HUDEP-2 (cell line): ENCODE results near the gene CNTLN.
"Not testable (repeated sequence)": the region's sequence is repeated elsewhere in the genome, so short reads cannot be mapped to it uniquely, and the experiment has no call there.

ENCODE experiments used
- DNase-seq, 76 experiments: peaks; one replicate each; lab custom pipeline; 2025; ENCODE audit not compliant: unreplicated experiment in 76 of 76; lab: John Stamatoyannopoulos, UW

Gene CNTLN

DNA sequence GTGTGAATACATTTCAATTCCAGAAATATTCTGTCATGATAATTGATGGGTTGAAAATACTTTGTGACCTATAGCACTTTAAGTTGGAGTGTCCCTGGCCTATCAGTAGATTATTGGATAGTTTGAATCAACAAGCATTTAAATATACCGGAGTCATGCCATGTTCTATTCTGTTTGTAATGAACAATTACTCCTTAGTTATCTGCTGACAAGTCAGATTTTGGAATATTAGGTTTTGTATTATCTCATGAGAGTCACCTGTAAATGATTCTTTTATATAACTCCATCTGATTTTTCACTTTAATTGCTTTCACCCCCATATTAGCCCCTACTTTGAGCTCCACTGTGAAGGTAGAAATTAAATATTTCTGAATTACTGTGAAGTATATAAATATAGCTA is 351.6 kb downstream of the CNTLN start:
- no peak for DNase-seq

DNA sequence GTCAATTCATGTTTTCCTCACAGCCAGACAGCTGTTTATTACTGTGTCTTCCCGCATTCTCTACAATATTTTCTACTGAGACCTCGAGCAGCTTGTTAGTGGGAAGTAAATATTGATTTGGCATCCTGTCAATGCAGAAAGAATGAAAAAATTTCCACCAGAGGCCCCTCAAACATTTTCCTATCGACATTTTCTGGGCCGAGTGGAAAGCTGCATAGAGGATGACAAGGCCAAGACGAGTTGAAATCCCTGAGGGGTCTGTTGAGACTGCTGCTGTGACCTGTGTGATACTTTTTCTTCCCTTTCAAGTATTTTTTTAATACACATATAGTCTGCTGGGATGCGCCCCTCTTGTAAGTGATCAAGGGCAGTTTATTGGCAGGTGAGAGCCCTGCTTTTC is 352.6 kb downstream of the CNTLN start:
- no peak for DNase-seq

DNA sequence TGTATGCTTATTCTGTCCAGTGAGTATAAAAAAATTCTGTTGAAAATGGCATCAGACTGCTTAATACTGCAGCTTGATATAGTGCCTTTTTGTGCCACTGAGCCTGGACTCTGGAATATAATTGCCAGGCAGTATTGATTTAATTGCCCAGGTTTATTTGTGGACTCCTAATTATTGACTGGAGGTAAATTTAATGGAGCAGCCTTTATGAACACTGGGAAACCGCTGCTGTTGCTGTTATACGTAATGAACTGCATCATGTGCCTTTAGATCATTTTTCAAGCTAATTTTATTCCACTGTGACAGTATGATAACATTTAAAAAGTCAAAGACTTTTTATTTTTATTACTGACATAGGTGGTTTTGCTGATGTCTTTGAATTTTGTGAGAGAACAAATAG is 353.8 kb downstream of the CNTLN start:
- DNase-seq: no peak

DNA sequence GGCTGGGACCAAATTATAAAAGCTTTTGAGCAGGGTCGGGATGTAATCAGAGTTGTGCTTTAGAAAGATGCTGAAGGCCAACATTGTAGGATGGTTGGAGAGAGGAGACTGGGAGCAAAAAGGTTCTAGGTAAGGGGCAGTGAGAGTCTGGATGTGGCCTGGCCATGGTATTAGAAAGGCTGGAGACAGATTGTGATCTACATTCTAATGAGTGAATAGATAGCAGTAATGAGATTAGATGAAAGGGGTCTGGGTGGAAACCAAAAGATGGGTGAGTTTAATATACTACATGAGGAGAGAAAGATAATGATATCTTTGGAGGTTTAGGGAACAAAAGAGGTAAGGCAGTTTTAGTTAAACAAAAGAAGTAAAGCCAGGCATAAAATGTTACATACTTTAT is 355.3 kb downstream of the CNTLN start:
- no peak for DNase-seq

DNA sequence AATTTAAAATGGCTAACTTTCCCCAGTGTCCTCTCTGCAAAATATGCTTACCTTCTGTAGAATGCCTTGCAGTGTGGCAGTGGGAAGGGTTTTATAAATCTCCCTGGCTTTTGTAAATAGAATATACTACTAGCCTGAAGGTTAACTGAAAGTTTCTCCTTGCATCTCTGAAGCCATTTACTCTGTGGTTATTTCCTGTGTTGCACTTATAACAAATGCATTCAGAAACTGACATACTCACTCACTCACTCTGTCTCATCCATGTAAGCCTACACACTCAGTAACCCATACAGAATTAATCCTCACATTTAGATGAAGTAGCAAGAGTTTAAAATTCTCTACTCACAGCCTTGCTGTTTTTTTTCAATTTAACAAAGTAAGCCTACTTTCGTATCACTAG is 356.9 kb downstream of the CNTLN start:
- no peak for DNase-seq

DNA sequence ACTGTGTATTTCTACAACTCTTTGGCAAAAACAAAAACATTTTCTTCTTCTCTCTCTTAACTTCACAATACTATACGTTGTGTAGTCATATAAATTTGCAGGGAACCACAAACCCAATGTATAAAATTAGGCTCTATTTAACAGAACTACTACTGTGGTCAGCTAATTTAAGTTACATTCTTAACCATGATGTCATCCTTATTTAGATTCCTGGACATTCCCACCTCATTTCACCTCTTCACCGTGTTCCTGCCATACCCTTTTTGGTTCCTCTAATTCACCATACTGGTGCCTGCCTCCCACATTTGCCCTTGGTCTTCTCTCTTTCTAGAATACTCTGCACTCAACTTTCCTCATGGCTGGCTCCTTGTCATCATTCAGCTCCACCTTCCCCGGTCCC is 368.4 kb downstream of the CNTLN start:
- DNase-seq: no peak

DNA sequence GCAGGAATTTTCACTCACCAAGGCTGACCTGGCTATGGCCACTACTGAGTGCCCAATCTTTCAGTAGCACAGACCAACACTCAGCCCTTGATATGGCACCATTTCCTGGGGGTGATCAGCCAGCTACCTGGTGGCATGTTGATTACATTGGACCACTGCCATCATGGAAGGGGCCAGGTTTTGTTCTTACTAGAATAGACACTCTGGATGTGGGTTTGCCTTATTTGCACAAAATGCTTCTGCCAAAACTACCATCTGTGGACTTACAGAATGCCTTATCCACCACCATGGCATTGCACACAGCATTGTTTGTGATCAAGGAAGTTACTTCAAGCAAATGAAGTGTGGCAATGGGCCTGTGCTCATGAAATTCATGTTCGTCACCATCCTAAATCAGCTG is 374.3 kb downstream of the CNTLN start:
- DNase-seq: no peak

DNA sequence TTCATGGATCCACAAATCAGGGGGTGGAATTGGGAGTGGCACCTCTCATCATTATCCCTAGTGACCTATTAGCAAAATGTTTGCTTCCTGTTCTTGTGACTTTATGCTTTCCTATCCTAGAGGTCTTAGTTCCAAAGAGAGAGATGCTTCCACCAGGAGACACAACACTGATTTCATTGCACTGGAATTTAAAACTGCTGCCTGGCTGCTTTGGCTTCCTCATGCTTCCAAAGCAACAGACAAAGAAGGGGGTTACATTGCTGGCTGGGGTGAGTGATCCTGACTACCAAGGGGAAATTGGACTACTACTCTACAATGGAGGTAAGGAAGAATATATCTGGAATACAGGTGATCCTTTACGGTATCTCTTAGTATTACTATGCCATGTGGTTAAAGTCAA is 374.9 kb downstream of the CNTLN start:
- no peak for DNase-seq

DNA sequence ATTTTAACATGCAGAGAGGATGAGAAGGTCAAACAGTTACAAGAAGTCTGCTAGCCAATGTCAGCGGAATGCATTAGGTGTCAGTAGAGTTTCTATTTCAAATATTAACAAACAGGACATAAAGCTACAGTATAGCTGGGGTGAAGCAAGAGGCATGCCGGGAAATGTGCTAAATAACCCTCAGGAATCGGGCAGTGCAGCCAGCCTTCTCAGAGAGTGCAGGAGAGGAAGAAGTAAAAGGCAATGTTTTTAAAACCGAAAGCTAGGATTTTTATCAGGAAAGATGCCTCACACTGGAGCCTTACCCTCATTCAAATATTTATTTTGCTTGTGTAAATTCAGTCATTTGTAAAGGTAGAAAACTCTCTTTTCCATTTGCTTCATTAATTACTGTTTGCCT is 384.9 kb downstream of the CNTLN start:
- DNase-seq: no peak

DNA sequence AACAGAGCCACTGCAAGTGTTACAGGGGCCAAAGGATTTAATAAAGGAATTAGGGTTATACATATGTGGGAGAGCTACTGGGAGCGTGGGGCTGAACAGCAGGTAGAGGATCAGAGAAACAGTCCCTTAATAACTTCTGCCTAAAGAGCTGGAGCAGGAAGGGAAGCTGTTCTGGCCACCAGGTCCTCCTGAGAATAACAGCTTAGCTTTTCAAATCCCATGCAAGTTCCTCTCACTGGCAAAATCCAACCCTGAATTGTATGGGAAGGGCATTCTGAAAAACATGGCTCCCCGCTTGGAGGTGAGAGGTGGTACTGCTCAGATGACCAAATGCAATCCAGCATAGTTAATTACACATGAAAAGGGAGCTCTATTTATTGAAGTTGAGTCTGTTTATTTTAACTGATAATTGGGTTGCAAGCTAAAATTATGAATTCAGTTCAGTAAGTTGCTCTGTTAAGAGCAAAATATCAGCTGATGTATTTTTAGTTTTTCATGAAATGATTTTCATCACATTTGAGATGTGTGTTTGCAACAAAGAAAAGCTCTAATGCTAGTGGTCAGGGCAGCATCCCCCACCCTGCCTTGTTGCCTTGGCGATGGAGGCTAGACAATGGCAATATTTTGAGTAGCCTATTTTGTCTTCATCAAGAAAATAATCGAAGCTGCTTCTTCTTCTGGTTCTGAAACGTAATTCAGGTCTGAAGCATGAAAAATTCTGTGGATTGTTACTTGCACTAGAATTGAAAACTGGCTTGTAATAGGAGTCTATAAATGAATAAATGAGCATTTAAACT is 385.6 kb downstream of the CNTLN start:
- DNase-seq: no peak

DNA sequence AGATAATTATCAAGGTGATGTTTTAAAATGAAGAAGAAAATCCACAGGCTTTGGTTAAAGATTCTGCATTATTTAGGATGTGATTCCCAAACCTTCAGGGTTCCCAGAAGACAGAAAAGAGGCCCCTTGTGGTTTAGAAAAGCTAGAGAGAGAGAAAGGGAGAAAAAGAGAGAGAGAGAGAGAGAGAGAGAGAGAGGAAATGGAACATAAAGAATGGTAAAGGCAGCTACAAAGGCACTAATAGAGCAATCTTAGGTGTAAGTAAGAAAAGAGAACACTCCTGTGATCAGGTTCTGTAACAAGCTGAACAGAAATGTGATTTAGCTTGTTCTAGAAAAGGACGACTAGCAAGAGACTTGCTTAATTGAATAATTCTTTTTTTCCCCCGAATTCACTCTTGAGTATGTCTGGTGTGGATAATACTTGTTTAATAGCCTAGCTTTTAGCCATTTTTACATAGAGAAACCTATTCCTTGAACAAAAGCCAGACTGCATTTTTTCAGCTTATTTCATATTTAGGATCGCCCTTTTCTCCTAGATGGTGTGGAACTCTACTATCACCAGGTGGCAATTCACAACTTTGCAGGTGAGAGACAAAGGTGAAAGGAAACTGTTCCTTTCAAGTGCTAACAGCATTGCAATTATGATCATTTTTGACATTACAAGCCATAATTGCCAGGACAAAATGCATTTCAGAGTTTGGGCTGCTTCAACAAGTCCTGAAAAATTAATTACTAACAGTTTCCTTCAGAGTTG is 386.4 kb downstream of the CNTLN start:
- no peak for DNase-seq

DNA sequence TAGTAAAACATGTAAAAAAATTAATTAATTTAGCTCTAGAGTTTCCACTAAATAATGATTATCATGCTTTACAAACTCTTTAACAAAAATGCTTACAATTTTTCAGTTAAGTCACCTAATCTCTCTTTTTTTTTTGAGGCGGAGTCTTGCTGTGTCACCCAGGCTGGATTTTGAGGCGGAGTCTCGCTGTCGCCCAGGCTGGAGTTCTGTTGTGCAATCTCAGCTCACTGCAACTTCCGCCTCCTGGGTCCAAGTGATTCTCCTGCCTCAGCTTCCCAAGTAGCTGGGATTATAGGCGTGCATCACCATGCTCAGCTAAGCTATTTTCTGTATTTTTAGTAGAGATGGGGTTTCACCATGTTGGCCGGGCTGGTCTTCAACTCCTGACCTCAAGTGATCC is 391.9 kb downstream of the CNTLN start:
- DNase-seq: not testable (repeated sequence)

DNA sequence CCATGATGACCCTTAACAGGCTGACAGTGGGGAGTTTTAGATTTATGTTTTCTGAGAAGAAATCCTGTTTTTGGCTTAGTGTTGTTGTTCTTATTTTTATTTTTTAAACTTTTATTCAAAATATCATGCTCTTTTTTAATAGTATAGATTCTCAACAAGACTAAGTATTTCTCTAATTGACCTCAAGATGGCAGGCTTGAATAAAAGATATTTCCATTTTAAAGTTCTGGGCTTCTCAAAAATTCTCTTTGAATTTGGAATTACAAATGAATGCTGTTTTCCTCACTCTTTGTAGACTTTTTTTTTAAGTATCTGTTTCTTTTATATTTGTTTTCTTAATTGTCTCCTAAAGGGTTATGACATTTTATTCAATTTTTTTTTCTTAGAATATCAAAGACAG is 394.0 kb downstream of the CNTLN start:
- no peak for DNase-seq

DNA sequence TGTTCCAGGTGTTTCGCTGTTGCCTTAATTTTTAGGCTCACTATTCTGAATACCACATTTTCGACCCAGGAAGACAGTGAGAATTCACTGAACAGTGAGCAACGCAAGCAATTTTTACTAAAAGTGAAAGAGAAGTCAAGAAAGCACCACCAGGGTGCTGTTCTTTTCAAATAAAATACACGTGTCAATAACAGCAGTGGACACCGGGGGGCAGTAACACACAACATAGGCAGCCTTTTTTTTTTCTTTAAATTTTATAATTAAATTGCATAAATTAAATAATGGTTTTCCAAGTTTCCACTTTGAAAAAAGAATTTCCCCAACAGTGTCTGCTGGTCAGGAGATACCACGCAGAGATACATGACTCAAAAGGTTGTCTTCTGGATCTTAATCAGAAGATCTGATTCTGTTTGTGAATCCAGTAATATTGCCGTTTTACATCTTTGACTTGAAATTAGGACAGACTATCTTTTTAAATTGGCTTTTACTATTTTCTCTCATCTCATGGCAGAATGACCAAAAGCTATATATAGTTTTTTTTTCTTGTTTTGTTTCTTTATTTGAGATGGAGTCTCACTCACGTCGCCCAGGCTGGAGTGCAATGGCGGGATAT is 396.9 kb downstream of the CNTLN start:
- peak in 34 of 76 experiments; percentile 1 to 43 (median 9) for DNase-seq

DNA sequence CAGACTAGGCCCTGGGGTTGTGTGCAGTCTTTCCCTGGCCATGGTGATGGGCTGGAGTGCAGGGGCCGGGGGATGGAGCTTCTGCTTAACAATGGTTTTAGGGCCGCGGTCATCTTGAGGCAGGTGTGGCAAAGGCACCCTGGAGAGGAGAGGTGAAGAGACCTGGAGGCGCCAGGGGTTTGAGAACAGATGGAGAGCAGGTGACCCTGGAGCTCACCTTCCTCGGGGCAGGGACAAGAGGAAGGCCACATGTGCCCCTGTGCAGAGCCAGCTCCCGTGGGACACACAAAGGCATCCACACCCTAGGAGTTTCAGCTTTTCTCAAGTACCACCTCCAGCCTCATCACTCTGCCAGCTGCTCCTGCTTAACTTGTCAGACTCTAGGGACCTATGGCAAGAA is 397.6 kb downstream of the CNTLN start:
- no peak for DNase-seq

DNA sequence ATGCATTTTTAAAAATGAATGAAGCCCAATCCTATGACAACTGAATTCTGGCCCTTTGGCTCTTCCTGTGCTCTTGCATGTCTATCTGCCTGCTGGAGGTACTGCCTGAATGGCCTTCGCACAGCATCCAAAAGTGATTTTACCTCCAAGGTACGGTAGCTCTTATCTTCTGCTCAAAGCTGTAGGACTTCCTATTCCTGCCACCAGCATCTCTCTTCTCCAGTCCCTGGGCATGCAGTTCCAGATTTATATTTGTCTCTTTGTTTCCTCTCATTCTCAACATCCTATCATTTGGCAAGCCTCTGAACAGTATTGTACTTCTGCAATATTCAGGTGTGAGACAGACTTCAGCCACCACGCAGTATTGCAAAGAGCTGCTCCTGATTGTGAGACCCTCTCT is 400.3 kb downstream of the CNTLN start:
- DNase-seq: no peak

DNA sequence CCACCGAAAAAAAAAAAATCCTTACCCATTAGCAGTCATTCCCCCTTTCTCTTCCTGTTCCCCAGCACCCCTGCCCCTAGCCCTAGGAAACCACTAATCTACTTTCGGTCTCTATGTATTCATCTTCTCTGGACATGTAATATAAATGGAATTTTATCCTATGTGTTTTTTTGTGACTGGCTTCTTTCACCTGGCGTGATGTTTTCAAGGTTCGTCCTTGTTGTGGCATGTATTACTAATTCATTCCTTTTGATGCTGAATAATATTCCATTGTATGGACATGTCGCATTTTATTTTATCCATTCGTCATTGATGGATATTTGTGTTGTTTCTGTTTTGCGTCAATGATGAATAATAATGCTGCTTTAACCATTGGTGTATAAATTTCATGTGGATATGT is 401.2 kb downstream of the CNTLN start:
- DNase-seq: no peak

DNA sequence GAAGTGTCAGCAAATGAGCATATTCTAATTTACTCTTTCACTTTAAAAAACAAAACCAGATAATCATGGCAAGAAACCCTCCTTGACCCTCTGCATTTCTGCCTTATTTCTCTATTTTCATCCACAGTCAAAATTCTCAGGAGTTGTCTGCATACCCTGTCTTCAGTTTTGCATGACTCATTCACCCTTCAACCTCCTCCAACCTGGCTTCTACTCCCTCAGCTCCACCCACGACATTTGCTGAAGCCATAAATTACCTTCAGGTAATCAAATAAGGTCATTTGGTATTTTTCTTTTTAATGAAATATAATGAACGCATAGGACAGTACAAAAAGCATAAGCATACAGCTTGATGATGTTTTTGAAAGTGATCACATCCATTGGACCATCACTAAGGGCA is 416.2 kb downstream of the CNTLN start:
- DNase-seq: no peak
